LHCN-M2 (cell line): ENCODE measurements around the gene KCTD10. TPM values are rescaled to one million over a fixed set of nuclear protein-coding genes. Genes with fewer than 3 reads are reported as not detected.
"Not testable (repeated sequence)": the region's sequence is repeated elsewhere in the genome, so short reads cannot be mapped to it uniquely, and the experiment has no call there.

Experiments
- DNase-seq: peaks from one replicate; pipeline ENCODE4 v3.0.0-alpha.2; 2012; ENCODE audit warnings: low read depth
- total RNA-seq: library from RNA; depleted of rRNA; stranded (reverse); fragments of >200 nt; gene quantifications from 2 replicates; pipeline ENCODE4 v1.2.3, GENCODE V29; 2014

KCTD10 gene
- total RNA-seq, 1 experiment from 2014 or later, result 40.1 TPM

GRCh38 chr12:109473526-109474270, 3.4 kb downstream of the KCTD10 start:
- DNase-seq, result not testable (repeated sequence)

GRCh38 chr12:109473006-109473405, 4.1 kb downstream of the KCTD10 start:
- DNase-seq, result no peak

GRCh38 chr12:109469517-109469916, 7.6 kb downstream of the KCTD10 start:
- no peak for DNase-seq

GRCh38 chr12:109467978-109468676, 9.0 kb downstream of the KCTD10 start:
- DNase-seq, result no peak

- peak; percentile 45 for DNase-seq
Observed at GRCh38 chr12:109466821-109467220, 10.3 kb downstream of the KCTD10 start.

- DNase-seq, result no peak
Observed at GRCh38 chr12:109466305-109466704, 10.8 kb downstream of the KCTD10 start.

- peak; percentile 25 for DNase-seq
Observed at GRCh38 chr12:109464642-109465351, 12.3 kb downstream of the KCTD10 start.

- DNase-seq, result peak; percentile 20
Observed at GRCh38 chr12:109463756-109464155, 13.3 kb downstream of the KCTD10 start.

GRCh38 chr12:109462868-109463692, 14.0 kb downstream of the KCTD10 start:
- peak; percentile 95 for DNase-seq

- peak; percentile 93 for DNase-seq
Observed at GRCh38 chr12:109461846-109462756, 15.0 kb downstream of the KCTD10 start.

GRCh38 chr12:109461049-109461845, 15.9 kb downstream of the KCTD10 start:
- DNase-seq, result peak; percentile 69

- no peak for DNase-seq
Observed at GRCh38 chr12:109460538-109460937, 16.6 kb downstream of the KCTD10 start.

GRCh38 chr12:109459247-109459646, 17.9 kb downstream of the KCTD10 start:
- DNase-seq, result no peak

GRCh38 chr12:109458771-109459208, 18.3 kb downstream of the KCTD10 start:
- DNase-seq, result peak; percentile 22

- peak; percentile 45 for DNase-seq
Observed at GRCh38 chr12:109458086-109458485, 19.0 kb downstream of the KCTD10 start.

- DNase-seq, result no peak
Observed at GRCh38 chr12:109455706-109456105, 21.4 kb downstream of the KCTD10 start.

- no peak for DNase-seq
Observed at GRCh38 chr12:109452489-109452888, 24.6 kb downstream of the KCTD10 start.

GRCh38 chr12:109451400-109451799, 25.7 kb downstream of the KCTD10 start:
- no peak for DNase-seq

GRCh38 chr12:109450980-109451379, 26.1 kb downstream of the KCTD10 start:
- no peak for DNase-seq
